HL-60/S4 treated with phorbol 12-myristate 13-acetate at 8.2 ng/mL for 4 days and 3 days (cell line): Measurements from ENCODE around the gene WWP2.
"Not testable (repeated sequence)": the region's sequence is repeated elsewhere in the genome, so short reads cannot be mapped to it uniquely, and the experiment has no call there.

Source experiments
- in situ Hi-C: fragments of 300-500 bp; cut with MboI; formaldehyde crosslinking; loops from 2 replicates; pipeline ENCODE4 v1.15.0; 2022; ENCODE audit warnings: low sequenced_read_pairs

Gene WWP2

GRCh38 chr16:69939821-69940585, 177.9 kb downstream of the WWP2 start:
- in situ Hi-C loops = no loop called here

GRCh38 chr16:69940676-69941075, 178.5 kb downstream of the WWP2 start:
- in situ Hi-C loops = no loop called here

GRCh38 chr16:69941251-69942098, 179.3 kb downstream of the WWP2 start:
- in situ Hi-C loops = no loop called here

GRCh38 chr16:69942099-69942491, 180.0 kb downstream of the WWP2 start:
- in situ Hi-C loops = no loop called here

DNA sequence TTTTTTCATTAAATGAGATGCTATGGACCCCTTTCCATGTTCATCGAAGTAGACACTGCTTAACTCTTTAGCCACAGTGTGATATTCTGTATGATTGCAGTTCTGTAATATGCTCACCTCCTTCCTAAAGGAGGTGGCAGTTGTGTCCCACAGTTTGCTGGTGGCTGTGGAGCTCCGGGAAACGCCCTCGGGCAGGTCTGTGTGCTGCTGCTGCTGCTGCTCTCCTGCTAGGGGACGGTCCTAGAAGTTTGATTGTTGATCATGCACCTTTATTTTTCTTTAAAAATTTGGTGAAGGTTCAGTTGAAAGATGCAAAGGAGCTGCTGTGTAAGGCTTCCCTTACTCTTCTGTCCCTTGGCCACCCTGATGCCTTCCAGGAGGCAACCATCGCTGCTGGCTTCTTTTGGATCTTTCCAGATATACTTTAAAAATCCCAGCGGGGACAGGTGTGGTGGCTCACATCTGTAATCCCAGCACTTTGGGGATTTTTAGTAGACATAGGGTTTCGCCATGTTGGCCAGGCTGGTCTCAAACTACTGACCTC, 180.6 kb downstream of the WWP2 start:
- in situ Hi-C loops = no loop called here

- in situ Hi-C loops = not testable (repeated sequence)
These were observed 181.3 kb downstream of the WWP2 start for GRCh38 chr16:69943241-69944036.

DNA sequence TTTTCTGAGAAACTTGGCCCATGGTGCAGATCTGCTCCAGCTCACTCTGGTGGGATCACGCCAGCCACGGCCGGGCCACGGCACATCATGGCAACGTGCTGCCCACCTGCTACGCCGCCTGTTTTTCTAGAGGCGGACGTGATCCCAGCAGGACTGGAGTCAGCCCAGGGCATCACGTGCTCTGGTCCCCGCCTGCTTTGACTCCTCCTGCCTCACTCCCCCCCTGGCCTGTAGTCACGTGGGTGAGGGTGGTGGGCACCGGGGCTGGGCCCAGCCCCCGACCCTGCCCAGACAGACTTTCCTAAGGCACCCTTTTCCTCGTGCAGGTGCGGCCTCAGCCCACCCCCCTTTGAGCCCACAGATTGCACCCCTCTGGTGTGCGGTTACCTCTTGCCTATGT, 188.3 kb downstream of the WWP2 start:
- in situ Hi-C loops = not testable (repeated sequence)

DNA sequence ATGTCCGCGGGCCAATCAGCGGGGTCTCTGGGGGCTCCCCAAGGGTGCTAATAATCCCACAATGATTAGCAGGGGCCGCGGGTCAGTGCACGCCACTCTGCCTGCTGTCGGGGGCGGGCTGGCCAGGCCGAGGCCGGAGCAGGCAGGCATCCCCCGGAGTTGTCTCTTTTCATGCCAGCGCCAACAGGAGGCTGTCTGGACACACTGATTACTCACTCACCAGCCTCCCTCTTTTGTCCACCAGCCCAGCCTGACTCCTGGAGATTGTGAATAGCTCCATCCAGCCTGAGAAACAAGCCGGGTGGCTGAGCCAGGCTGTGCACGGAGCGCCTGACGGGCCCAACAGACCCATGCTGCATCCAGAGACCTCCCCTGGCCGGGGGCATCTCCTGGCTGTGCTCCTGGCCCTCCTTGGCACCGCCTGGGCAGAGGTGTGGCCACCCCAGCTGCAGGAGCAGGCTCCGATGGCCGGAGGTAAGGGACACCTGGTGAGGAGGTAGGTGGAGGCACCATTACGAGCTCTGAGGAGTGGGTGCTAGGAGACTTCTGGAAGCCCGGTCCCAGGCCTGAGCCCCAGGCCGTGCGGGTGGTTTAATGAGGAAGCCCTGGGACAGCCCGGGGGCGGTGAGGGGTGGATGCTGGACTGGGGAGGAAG, 189.0 kb downstream of the WWP2 start, which contains the start of gene CLEC18A:
TSS of gene CLEC18A (plus strand) at position 318 of the 655 bp plus-strand sequence. CDS start at position 351, 33 bp downstream.
- in situ Hi-C loops = not testable (repeated sequence)

DNA sequence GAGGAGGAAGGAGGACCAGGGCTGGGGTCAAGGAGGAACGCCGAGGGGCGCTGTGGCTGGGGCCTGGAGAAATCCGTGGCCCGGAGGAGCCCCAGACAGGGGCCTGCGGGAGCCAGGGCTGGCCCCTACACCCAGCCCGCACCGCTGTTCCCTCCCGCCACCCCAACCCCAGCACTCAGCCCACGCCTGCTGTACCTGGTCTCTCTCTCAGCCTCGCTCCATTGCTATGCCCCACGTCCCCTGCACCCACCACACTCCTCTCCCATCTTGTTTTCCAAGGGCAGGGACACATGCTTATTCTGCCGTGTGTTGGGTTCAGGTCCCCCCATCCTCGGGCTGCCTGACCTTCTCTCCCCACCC, 189.5 kb downstream of the WWP2 start:
- in situ Hi-C loops = not testable (repeated sequence)

- in situ Hi-C loops = not testable (repeated sequence)
These were observed 190.0 kb downstream of the WWP2 start for GRCh38 chr16:69952116-69952515.

DNA sequence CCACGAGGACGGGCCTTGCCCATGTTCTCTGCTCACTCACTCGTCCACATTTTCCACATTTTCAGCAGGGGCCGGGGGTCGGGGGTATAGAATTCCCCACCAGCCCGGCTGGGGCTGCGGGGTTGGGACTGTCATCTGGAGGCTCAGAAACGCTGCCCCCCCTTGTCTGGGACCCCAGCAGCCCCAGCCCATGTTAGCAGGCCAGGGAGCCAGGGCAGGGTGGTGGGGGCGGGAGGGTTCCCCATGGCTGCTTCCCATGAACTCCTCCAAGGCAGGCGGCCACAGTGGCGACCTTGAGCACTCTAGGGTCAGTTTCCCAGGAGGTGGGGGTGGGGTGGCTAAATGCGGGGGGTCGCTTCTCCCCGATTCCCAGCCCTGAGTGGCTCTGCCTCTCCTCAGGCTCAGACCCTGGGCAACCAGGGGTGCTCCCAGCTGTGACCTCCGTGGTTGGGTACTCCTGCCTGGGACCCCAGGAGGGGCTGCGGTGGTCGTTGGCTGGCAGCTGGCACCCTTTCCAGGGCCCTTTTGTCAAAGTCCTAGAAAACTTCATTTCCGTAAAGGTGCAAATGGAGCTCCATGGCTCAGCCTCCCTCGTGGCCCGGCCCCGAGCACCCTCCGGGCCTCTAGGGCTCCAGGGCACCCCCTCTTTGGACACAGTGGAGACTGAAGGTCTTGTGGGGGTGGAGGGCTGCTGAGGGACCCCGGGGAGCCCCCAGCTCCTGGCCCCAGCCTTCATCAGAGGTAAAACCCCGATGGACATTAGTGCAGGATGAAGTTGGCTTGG, 190.6 kb downstream of the WWP2 start:
- in situ Hi-C loops = not testable (repeated sequence)

GRCh38 chr16:69954241-69954640, 192.1 kb downstream of the WWP2 start:
- in situ Hi-C loops = not testable (repeated sequence)

DNA sequence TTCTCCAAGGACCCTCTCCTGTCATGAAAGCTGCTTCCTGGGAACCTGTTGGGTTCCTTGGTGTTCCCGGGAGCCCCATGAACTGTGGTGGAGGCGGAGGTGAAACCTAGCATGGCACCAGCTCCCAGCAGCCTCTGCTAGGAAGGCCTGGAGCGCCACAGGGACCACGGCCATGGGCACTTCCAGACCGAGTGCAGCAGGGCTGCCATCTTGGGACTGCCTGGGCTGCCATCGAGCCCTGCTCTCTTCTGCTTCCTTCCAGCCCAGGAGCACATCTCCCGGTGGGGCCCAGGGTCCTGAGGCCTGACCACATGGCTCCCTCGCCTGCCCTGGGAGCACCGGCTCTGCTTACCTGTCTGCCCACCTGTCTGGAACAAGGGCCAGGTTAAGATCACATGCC, 201.2 kb downstream of the WWP2 start:
- in situ Hi-C loops = not testable (repeated sequence)

- in situ Hi-C loops = not testable (repeated sequence)
These were observed 203.0 kb downstream of the WWP2 start for GRCh38 chr16:69964960-69965660.

GRCh38 chr16:69965661-69966054, 203.5 kb downstream of the WWP2 start:
- in situ Hi-C loops = not testable (repeated sequence)

DNA sequence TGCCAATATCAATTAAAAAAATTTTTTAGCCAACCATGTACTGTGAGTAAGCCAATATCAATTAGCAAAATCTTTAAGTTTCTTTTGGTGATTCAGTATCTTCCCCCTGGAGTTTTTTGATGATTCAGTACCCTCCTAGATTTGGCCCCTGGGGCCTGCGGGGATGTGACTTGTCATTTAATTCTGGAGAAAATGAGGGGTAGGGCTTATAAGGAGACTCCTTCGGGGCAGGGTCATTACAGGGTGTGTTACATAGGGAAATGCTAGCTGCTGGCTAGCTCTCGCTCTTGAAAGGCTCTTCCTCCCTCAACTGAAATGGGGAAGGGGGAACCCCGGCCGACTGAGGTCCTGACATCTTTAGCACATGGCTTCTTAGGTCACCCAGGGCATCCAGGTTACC, 205.6 kb downstream of the WWP2 start:
- in situ Hi-C loops = not testable (repeated sequence)

DNA sequence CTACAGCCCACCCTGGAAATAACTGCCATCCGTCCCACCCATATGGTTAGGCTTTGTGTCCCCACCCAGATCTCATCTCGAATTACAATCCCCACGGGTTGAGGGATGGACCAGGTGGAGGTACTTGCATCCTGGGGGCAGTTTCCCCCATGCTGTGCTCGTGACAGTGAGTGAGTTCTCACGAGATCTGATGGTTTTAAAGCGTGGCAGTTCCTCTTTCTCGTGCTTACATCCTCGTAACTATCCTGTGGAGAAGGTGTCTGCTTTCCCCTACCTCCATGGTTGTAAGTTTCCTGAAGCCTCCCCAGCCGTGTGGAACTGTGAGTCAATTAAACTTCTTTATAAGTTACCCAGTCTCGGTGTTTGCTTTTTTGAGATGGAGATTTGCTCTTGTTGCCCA, 206.0 kb downstream of the WWP2 start:
- in situ Hi-C loops = not testable (repeated sequence)

- in situ Hi-C loops = not testable (repeated sequence)
These were observed 207.5 kb downstream of the WWP2 start for GRCh38 chr16:69969657-69970056.

DNA sequence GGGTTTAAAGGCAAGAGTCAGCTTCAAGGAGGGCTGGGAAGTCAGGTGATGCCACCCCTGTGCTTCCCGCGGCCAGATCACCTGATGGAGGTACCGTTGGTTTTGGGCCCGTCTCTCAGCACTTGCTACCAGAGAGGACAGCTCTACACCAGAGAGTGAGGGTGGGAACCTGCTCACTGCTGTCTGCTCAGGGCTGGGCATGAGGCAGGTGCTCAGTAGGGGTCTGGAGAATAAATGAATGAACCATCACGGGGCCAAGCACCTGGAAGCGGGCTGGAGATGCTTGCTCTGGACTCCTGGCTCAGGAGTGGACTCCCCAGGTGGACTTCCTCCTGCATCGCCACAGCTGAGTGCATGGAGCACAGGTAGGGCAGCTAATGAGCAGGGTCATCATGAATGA, 210.0 kb downstream of the WWP2 start:
- in situ Hi-C loops = not testable (repeated sequence)
